Measurements from ENCODE around the gene ARID4B.

ARID4B gene

GRCh38 chr1:235351441-235351840 is 23.5 kb upstream of the ARID4B start:
- H3K36me3 ChIP-seq (ENCODE audit: insufficient read depth, low read length): no peaks in the 10 kb centered on the region
- no peaks in the 10 kb centered on the region for H3F3A ChIP-seq (ENCODE audit: low read depth)
- H3K4me2 ChIP-seq (ENCODE audit: low read depth, low read length, poor library complexity, severe bottlenecking): no peak overlapping the region
- no peaks in the 10 kb centered on the region for H4K20me1 ChIP-seq (ENCODE audit: insufficient read depth, low read length, poor library complexity, severe bottlenecking)
- H3K9me3 ChIP-seq (ENCODE audit: insufficient read depth, low read depth, low read length): no peaks in the 10 kb centered on the region
- TF ChIP-seq, protein P1, sequence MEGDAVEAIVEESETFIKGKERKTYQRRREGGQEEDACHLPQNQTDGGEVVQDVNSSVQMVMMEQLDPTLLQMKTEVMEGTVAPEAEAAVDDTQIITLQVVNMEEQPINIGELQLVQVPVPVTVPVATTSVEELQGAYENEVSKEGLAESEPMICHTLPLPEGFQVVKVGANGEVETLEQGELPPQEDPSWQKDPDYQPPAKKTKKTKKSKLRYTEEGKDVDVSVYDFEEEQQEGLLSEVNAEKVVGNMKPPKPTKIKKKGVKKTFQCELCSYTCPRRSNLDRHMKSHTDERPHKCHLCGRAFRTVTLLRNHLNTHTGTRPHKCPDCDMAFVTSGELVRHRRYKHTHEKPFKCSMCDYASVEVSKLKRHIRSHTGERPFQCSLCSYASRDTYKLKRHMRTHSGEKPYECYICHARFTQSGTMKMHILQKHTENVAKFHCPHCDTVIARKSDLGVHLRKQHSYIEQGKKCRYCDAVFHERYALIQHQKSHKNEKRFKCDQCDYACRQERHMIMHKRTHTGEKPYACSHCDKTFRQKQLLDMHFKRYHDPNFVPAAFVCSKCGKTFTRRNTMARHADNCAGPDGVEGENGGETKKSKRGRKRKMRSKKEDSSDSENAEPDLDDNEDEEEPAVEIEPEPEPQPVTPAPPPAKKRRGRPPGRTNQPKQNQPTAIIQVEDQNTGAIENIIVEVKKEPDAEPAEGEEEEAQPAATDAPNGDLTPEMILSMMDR (conservative IDR thresholded peaks at IDR 0.05; ENCODE audit: low read length): no peak
- TF ChIP-seq EZH2phosphoT487 (IDR thresholded peaks at IDR 0.05; ENCODE audit: borderline replicate concordance): no peak
- no peaks in the 10 kb centered on the region for H3K79me2 ChIP-seq (ENCODE audit: insufficient read depth, low read length)
- H3K4me1 ChIP-seq (ENCODE audit: insufficient read depth, low read length, poor library complexity, severe bottlenecking): no peaks in the 10 kb centered on the region
- no peak overlapping the region for H3K9ac ChIP-seq (ENCODE audit: low read depth, low read length, poor library complexity, severe bottlenecking)
- no peaks in the 10 kb centered on the region for H3K9me2 ChIP-seq (replicated peaks; ENCODE audit: low read depth, low read length)
- no peak overlapping the region for H3K4me3 ChIP-seq (ENCODE audit: low read length, poor library complexity, severe bottlenecking)
- H3K27me3 ChIP-seq (ENCODE audit: insufficient read depth, low read length, poor library complexity, severe bottlenecking): no peaks in the 10 kb centered on the region
- no peak overlapping the region for H2AFZ ChIP-seq (ENCODE audit: low read length)

GRCh38 chr1:235343726-235344125 is 15.7 kb upstream of the ARID4B start:
- no peaks in the 10 kb centered on the region for H3K79me2 ChIP-seq (ENCODE audit: insufficient read depth, low read length)
- no peak overlapping the region for H2AFZ ChIP-seq (ENCODE audit: low read length)
- H3K9me3 ChIP-seq (ENCODE audit: insufficient read depth, low read depth, low read length): no peaks in the 10 kb centered on the region
- H3K27me3 ChIP-seq (ENCODE audit: insufficient read depth, low read length, poor library complexity, severe bottlenecking): no peaks in the 10 kb centered on the region
- no peaks in the 10 kb centered on the region for H3K9me2 ChIP-seq (replicated peaks; ENCODE audit: low read depth, low read length)
- no peak overlapping the region for H3K4me3 ChIP-seq (ENCODE audit: low read length, poor library complexity, severe bottlenecking)
- H3K4me2 ChIP-seq (ENCODE audit: low read depth, low read length, poor library complexity, severe bottlenecking): no peak overlapping the region
- H3K9ac ChIP-seq (ENCODE audit: low read depth, low read length, poor library complexity, severe bottlenecking): no peak overlapping the region
- H3F3A ChIP-seq (ENCODE audit: low read depth): no peaks in the 10 kb centered on the region
- TF ChIP-seq, protein P1 (conservative IDR thresholded peaks at IDR 0.05; ENCODE audit: low read length): no peak
- TF ChIP-seq EZH2phosphoT487 (IDR thresholded peaks at IDR 0.05; ENCODE audit: borderline replicate concordance): no peak
- no peaks in the 10 kb centered on the region for H4K20me1 ChIP-seq (ENCODE audit: insufficient read depth, low read length, poor library complexity, severe bottlenecking)
- H3K36me3 ChIP-seq (ENCODE audit: insufficient read depth, low read length): peaks cover 11% of the 10 kb centered on the region; the same call in 1 of the 2 replicates
- no peaks in the 10 kb centered on the region for H3K4me1 ChIP-seq (ENCODE audit: insufficient read depth, low read length, poor library complexity, severe bottlenecking)

DNA sequence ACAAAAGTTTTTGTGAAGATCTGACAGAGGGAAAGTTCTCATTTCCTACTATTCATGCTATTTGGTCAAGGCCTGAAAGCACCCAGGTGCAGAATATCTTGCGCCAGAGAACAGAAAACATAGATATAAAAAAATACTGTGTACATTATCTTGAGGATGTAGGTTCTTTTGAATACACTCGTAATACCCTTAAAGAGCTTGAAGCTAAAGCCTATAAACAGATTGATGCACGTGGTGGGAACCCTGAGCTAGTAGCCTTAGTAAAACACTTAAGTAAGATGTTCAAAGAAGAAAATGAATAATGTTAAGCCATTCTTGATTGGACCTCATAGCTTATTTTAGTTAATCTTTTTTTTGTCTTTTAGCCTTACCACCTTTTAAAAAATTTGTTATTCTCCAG is 14.5 kb upstream of the ARID4B start:
- Histone ChIP-seq H3K4me3 (ENCODE audit: low read length, poor library complexity, severe bottlenecking) (no peak overlapping the region), H3K4me1 (ENCODE audit: insufficient read depth, low read length, poor library complexity, severe bottlenecking) (no peaks in the 10 kb centered on the region), H3K9me3 (ENCODE audit: insufficient read depth, low read depth, low read length) (no peaks in the 10 kb centered on the region), H3K9ac (ENCODE audit: low read depth, low read length, poor library complexity, severe bottlenecking) (no peak overlapping the region), H3K79me2 (ENCODE audit: insufficient read depth, low read length) (no peaks in the 10 kb centered on the region), H2AFZ (ENCODE audit: low read length) (no peak overlapping the region), H3K9me2 (replicated peaks; ENCODE audit: low read depth, low read length) (no peaks in the 10 kb centered on the region), H3K27me3 (ENCODE audit: insufficient read depth, low read length, poor library complexity, severe bottlenecking) (no peaks in the 10 kb centered on the region), H3K36me3 (ENCODE audit: insufficient read depth, low read length) (peaks cover 17% of the 10 kb centered on the region; the same call in 1 of the 2 replicates), H4K20me1 (ENCODE audit: insufficient read depth, low read length, poor library complexity, severe bottlenecking) (no peaks in the 10 kb centered on the region), H3K4me2 (ENCODE audit: low read depth, low read length, poor library complexity, severe bottlenecking) (no peak overlapping the region), H3F3A (ENCODE audit: low read depth) (no peaks in the 10 kb centered on the region)
- TF ChIP-seq, protein P1 (conservative IDR thresholded peaks at IDR 0.05; ENCODE audit: low read length): no peak
- TF ChIP-seq EZH2phosphoT487 (IDR thresholded peaks at IDR 0.05; ENCODE audit: borderline replicate concordance): no peak

Measured in Loucy (cell line).